GM19025 (cell line): ENCODE results near the gene ARSA.
A peak's percentile ranks its signal among the peaks of the same experiment; 100 is the strongest.
"Not testable (repeated sequence)": the region's sequence is repeated elsewhere in the genome, so short reads cannot be mapped to it uniquely, and the experiment has no call there.

Experiments used
- ATAC-seq: cut with Tn5 transposase; IDR thresholded peaks from one replicate; pipeline ENCODE4 v1.9.1; 2021; ENCODE audit warnings: mild to moderate bottlenecking, low read depth, moderate library complexity; ENCODE audit not compliant: unreplicated experiment

ARSA gene

GRCh38 chr22:50627642-50628542 lies at the start of gene ARSA:
ARSA (minus strand) TSS chr22:50628152; CDS start chr22:50627779, 373 bp downstream.
- ATAC-seq = peak; percentile 79

GRCh38 chr22:50676661-50677492 lies 48.9 kb upstream of the ARSA start:
- ATAC-seq = no peak

- no peak for ATAC-seq
Measured at GRCh38 chr22:50676180-50676636, 48.3 kb upstream of the ARSA start.

GRCh38 chr22:50675553-50676179 lies 47.7 kb upstream of the ARSA start:
- ATAC-seq = no peak

GRCh38 chr22:50674606-50675552 lies 46.9 kb upstream of the ARSA start:
- no peak for ATAC-seq

- ATAC-seq = no peak
Measured at GRCh38 chr22:50674130-50674500, 46.2 kb upstream of the ARSA start.

- no peak for ATAC-seq
Measured at GRCh38 chr22:50673231-50674129, 45.5 kb upstream of the ARSA start.

- no peak for ATAC-seq
Measured at GRCh38 chr22:50672471-50673230, 44.7 kb upstream of the ARSA start, which contains the start of gene SHANK3. SHANK3 (plus strand) TSS chr22:50672823.

- ATAC-seq = no peak
Measured at GRCh38 chr22:50672041-50672440, 44.1 kb upstream of the ARSA start.

- ATAC-seq = no peak
Measured at GRCh38 chr22:50671641-50672040, 43.7 kb upstream of the ARSA start.

GRCh38 chr22:50670914-50671538 lies 43.1 kb upstream of the ARSA start:
- ATAC-seq = no peak

GRCh38 chr22:50670513-50670912 lies 42.6 kb upstream of the ARSA start:
- no peak for ATAC-seq

GRCh38 chr22:50665738-50666137 lies 37.8 kb upstream of the ARSA start:
- ATAC-seq = no peak

GRCh38 chr22:50665212-50665611 lies 37.3 kb upstream of the ARSA start:
- no peak for ATAC-seq

- ATAC-seq = no peak
Measured at GRCh38 chr22:50660306-50660705, 32.4 kb upstream of the ARSA start.

- ATAC-seq = not testable (repeated sequence)
Measured at GRCh38 chr22:50659711-50660110, 31.8 kb upstream of the ARSA start.

GRCh38 chr22:50657925-50658324 lies 30.0 kb upstream of the ARSA start:
- ATAC-seq = no peak
